Gastrocnemius medialis (tissue), 4 donors: Measurements from ENCODE around the gene CXCR5.

ENCODE experiments used
- POLR2A ChIP-seq, 2 donors: fragments of 450-650 bp; IDR thresholded peaks; one replicate each; pipeline ENCODE4 v1.6.1; 2017; ENCODE audit warnings: antibody characterized with exemption in 2 of 2, mild to moderate bottlenecking in 2 of 2, moderate library complexity in 2 of 2
- TF ChIP-seq, protein P1 (sequence below), 5 experiments: fragments of 450-650 bp in 3 of 5; fragments of 200-600 bp in 2 of 5; sonication (generic) in 2 of 5; IDR thresholded peaks in 4 of 5; conservative IDR thresholded peaks in 1 of 5; 1 replicate in 4 of 5; 2 replicates in 1 of 5; pipeline ENCODE4 v1.5.1; 2016 to 2019; ENCODE audit warnings: antibody characterized with exemption in 5 of 5, mild to moderate bottlenecking in 3 of 5, moderate library complexity in 3 of 5

DNA sequence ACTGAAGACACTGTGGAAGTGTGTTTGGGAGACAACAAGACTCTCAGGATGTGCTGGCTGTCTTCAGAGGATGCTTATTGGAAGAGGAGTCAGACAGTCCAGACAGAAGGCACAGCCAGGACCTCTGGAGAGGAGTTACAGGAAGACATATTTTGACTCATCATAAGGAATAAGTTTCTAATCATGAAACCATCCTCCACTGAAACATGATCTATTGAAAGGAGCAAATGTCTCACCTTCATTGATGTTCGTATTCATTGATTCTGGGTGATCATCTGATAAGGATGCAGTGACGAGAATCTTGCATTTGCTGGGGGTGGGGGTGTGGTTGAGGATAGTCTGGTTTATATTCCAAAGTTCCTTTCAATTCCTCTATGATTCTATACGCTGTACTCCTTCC, 2.5 kb upstream of the CXCR5 start:
- TF ChIP-seq, protein P1, sequence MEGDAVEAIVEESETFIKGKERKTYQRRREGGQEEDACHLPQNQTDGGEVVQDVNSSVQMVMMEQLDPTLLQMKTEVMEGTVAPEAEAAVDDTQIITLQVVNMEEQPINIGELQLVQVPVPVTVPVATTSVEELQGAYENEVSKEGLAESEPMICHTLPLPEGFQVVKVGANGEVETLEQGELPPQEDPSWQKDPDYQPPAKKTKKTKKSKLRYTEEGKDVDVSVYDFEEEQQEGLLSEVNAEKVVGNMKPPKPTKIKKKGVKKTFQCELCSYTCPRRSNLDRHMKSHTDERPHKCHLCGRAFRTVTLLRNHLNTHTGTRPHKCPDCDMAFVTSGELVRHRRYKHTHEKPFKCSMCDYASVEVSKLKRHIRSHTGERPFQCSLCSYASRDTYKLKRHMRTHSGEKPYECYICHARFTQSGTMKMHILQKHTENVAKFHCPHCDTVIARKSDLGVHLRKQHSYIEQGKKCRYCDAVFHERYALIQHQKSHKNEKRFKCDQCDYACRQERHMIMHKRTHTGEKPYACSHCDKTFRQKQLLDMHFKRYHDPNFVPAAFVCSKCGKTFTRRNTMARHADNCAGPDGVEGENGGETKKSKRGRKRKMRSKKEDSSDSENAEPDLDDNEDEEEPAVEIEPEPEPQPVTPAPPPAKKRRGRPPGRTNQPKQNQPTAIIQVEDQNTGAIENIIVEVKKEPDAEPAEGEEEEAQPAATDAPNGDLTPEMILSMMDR (IDR thresholded peaks at IDR 0.05 in 4 of 5, conservative IDR thresholded peaks at IDR 0.05 in 1 of 5), result no peak
- TF ChIP-seq POLR2A (IDR thresholded peaks at IDR 0.05), result no peak
